ENCODE data around the gene APOE. TPM values are rescaled to one million over a fixed set of nuclear protein-coding genes. Genes with fewer than 3 reads are reported as not detected.
"Not testable (repeated sequence)": the region's sequence is repeated elsewhere in the genome, so short reads cannot be mapped to it uniquely, and the experiment has no call there.

The APOE gene
- total RNA-seq, 4 donors from 2014 or later = 199 to 635 (median 313) TPM

- no peaks in the 10 kb centered on the region for H3K36me3 ChIP-seq
- TF ChIP-seq CTCF (IDR thresholded peaks at IDR 0.05) = no peak
- H3K4me3 ChIP-seq (replicated peaks in 1 of 3) = no peak overlapping the region
- WGBS, 2 donors = 95 to 97% methylated on average over 26 to 37 of the region's 44 CpGs
- DNase-seq = no peak
- no peak overlapping the region for H3K27ac ChIP-seq
- intact Hi-C loops (cut with DNase I) = no loop called here
- peaks cover 0 to 15% of the 10 kb centered on the region in 2 donors for H3K4me1 ChIP-seq
- H3K9me3 ChIP-seq = no peaks in the 10 kb centered on the region
- H3K27me3 ChIP-seq = peaks cover 4% of the 10 kb centered on the region
Measured at GRCh38 chr19:44908836-44909261, 3.3 kb downstream of the APOE start.

- Histone ChIP-seq H3K36me3 (no peaks in the 10 kb centered on the region), H3K27me3 (peaks cover 4% of the 10 kb centered on the region), H3K4me1 (peaks cover 0 to 21% of the 10 kb centered on the region in 2 donors), H3K9me3 (no peaks in the 10 kb centered on the region), H3K4me3 (replicated peaks in 1 of 3) (no peak overlapping the region), H3K27ac (no peak overlapping the region)
- TF ChIP-seq CTCF (IDR thresholded peaks at IDR 0.05) = no peak
- TF ChIP-seq POLR2A (IDR thresholded peaks at IDR 0.05) = no peak
- 88% methylated on average over 5 of the region's 5 CpGs for WGBS, 2 donors
- DNase-seq = no peak
- intact Hi-C loops (cut with DNase I) = no loop called here
Measured at GRCh38 chr19:44909775-44910174, 4.2 kb downstream of the APOE start.

- H3K9me3 ChIP-seq; H3K27me3 ChIP-seq; DNase-seq; H3K4me3 ChIP-seq (replicated peaks in 1 of 3); H3K27ac ChIP-seq; H3K36me3 ChIP-seq; intact Hi-C loops (cut with DNase I): not testable (repeated sequence)
- 86 to 90% methylated on average over 6 of the region's 6 CpGs for WGBS, 2 donors
- peaks cover 0 to 16% of the 10 kb centered on the region in 2 donors for H3K4me1 ChIP-seq
Measured at GRCh38 chr19:44911896-44912295, 6.3 kb downstream of the APOE start.

- DNase-seq = no peak
- intact Hi-C loops (cut with DNase I) = no loop called here
- TF ChIP-seq CTCF (IDR thresholded peaks at IDR 0.05) (no peak), POLR2A (IDR thresholded peaks at IDR 0.05) (no peak)
- H3K4me1 ChIP-seq = peaks cover 0 to 16% of the 10 kb centered on the region in 2 donors
- 23 to 36% methylated on average over 6 of the region's 6 CpGs for WGBS, 2 donors
- no peaks in the 10 kb centered on the region for H3K9me3 ChIP-seq
- H3K27ac ChIP-seq = no peak overlapping the region
- H3K36me3 ChIP-seq = no peaks in the 10 kb centered on the region
- H3K27me3 ChIP-seq = no peaks in the 10 kb centered on the region
- no peak overlapping the region for H3K4me3 ChIP-seq (replicated peaks in 1 of 3)
Measured at GRCh38 chr19:44912854-44913253, 7.3 kb downstream of the APOE start.

GRCh38 chr19:44913512-44914432 is 8.2 kb downstream of the APOE start:
- H3K27me3 ChIP-seq; H3K27ac ChIP-seq; H3K4me3 ChIP-seq (replicated peaks in 1 of 3); H3K36me3 ChIP-seq; H3K9me3 ChIP-seq; DNase-seq; intact Hi-C loops (cut with DNase I): not testable (repeated sequence)
- peaks cover 0 to 16% of the 10 kb centered on the region in 2 donors for H3K4me1 ChIP-seq
- 55 to 58% methylated on average over 23 of the region's 23 CpGs for WGBS, 2 donors

GRCh38 chr19:44914433-44915206 is 9.0 kb downstream of the APOE start, which contains the start of gene APOC1:
TSS of gene APOC1 (plus strand) at chr19:44914608. CDS start at chr19:44914892, 284 bp downstream.
- DNase-seq = peak; percentile 79 to 83
- Histone ChIP-seq H3K4me1 (peaks cover 0 to 16% of the 10 kb centered on the region in 2 donors), H3K27ac (peak within 1 kb of the TSS in 2 of 3 donors; percentile 15 to 25), H3K4me3 (replicated peaks in 1 of 3) (peak within 1 kb of the TSS in 1 of 3 donors; percentile 19)
- 9% methylated on average over 23 to 28 of the region's 28 CpGs for WGBS, 2 donors
- intact Hi-C loops (cut with DNase I); H3K27me3 ChIP-seq; H3K9me3 ChIP-seq; H3K36me3 ChIP-seq: not testable (repeated sequence)

Measured in thyroid gland (tissue), 4 donors.